ENCODE data around the gene RNF34.

RNF34 gene

DNA sequence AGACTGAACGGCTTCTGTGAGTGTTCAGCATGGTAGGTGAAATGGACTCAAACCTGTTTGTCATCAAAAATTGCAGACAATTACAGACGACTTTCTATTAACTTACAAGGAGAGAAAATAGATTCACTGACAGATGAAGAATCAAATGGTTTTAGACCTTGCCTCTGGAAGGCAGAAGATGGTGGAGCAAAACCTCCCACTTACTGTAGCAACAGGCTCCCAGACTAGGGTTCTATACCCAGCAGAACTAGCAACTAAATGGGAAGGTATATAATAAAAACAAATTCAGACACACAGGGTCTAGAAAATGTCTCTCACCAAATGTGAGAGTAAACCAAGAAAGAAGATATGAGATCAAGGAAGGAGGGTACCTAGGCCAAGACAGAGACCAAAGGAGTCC, 36.8 kb downstream of the RNF34 start:
- in situ Hi-C loops (cut with HindIII; ENCODE audit: low pct_unique_long_range_greater_than_20kb, low sequenced_read_pairs), result no loop called here
- no peak for TF ChIP-seq JUND (IDR thresholded peaks at IDR 0.05; ENCODE audit: low read depth)
- no peak for DNase-seq (ENCODE audit: low read depth in 1 of 2, low spot score in 1 of 2)

DNA sequence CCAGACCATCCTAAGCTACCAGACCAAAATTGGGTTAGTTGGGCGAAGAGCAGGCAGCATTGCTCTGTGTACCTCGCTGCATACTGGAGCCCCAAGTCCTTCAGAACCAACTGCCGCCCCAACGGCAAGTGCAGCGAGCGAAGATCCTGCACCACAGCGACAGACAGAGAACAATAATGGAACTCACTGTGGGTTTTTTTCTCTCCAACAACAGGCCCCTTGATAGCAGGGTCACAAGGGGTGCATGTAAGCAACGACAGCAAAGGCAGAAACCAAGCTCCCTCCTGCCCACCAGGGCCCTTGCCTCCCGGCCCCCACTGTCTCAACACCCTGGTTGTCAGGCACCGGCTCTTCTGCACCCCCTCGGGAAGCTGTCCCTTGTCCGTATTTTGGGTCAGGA, 39.0 kb downstream of the RNF34 start:
- no peak for DNase-seq (ENCODE audit: low read depth in 1 of 2, low spot score in 1 of 2)
- in situ Hi-C loops (cut with HindIII; ENCODE audit: low pct_unique_long_range_greater_than_20kb, low sequenced_read_pairs), result no loop called here
- no peak for TF ChIP-seq JUND (IDR thresholded peaks at IDR 0.05; ENCODE audit: low read depth)

DNA sequence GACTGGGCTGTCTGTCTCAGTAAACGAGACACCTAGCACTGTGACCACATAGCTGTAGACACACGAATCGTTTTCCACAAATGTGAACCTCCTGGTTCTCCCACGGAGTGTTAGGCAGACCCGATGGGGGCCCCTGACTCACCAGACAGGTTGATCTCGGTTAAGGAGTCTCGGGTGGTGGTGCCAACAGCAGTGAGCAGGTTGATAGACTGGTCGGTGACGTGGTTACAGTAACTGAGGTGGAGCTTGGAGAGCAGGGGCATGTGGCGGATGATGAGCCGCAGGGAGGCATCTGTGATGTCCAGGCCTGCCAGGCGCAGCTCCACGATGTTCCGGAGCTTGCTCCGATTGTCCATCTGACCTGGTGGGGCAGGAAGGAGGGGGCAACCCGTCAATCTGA, 39.8 kb downstream of the RNF34 start:
- no peak for TF ChIP-seq JUND (IDR thresholded peaks at IDR 0.05; ENCODE audit: low read depth)
- in situ Hi-C loops (cut with HindIII; ENCODE audit: low pct_unique_long_range_greater_than_20kb, low sequenced_read_pairs), result no loop called here
- DNase-seq (ENCODE audit: low read depth in 1 of 2, low spot score in 1 of 2), result no peak

DNA sequence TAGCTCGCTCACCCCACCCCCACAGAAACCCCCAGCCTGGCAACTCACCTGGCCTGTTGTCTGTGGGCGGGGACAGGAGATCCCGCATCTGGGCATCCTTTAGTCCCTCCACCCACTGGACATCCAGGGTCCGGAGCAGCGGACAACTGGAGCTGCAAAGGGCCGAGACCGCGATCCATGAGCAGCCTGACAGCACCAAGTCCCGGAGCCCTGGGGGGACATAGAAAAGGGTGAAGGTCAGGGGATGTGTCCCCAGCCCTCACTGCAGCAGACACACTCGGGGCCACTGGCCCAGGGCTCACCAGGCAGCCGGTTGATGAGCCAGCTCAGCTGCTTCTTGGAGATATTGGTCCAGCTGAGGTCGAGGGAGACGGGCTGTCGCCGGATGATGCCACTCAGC, 40.9 kb downstream of the RNF34 start:
- DNase-seq (ENCODE audit: low read depth in 1 of 2, low spot score in 1 of 2), result no peak
- in situ Hi-C loops (cut with HindIII; ENCODE audit: low pct_unique_long_range_greater_than_20kb, low sequenced_read_pairs), result no loop called here
- TF ChIP-seq JUND (IDR thresholded peaks at IDR 0.05; ENCODE audit: low read depth), result no peak

DNA sequence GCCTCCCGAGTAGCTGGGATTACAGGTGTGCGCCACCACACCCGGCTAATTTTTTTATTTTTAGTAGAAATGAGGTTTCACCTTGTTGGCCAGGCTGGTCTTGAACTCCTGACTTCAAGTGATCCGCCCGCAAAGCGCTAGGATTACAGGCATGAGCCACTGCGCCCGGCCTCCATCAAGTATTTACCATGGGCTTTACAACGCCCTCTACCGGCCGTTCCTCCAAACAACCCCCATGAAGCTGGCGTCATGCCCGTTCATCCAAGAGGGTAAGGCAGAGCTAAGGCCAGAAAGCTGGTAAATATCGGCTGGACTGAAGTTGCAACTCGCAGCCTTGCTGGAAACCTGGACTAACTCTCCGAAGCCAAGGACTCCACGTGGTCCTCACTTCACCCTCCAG, 41.6 kb downstream of the RNF34 start:
- TF ChIP-seq JUND (IDR thresholded peaks at IDR 0.05; ENCODE audit: low read depth), result no peak
- peak; percentile 47 to 67 for DNase-seq (ENCODE audit: low read depth in 1 of 2, low spot score in 1 of 2)
- in situ Hi-C loops (cut with HindIII; ENCODE audit: low pct_unique_long_range_greater_than_20kb, low sequenced_read_pairs), result no loop called here

DNA sequence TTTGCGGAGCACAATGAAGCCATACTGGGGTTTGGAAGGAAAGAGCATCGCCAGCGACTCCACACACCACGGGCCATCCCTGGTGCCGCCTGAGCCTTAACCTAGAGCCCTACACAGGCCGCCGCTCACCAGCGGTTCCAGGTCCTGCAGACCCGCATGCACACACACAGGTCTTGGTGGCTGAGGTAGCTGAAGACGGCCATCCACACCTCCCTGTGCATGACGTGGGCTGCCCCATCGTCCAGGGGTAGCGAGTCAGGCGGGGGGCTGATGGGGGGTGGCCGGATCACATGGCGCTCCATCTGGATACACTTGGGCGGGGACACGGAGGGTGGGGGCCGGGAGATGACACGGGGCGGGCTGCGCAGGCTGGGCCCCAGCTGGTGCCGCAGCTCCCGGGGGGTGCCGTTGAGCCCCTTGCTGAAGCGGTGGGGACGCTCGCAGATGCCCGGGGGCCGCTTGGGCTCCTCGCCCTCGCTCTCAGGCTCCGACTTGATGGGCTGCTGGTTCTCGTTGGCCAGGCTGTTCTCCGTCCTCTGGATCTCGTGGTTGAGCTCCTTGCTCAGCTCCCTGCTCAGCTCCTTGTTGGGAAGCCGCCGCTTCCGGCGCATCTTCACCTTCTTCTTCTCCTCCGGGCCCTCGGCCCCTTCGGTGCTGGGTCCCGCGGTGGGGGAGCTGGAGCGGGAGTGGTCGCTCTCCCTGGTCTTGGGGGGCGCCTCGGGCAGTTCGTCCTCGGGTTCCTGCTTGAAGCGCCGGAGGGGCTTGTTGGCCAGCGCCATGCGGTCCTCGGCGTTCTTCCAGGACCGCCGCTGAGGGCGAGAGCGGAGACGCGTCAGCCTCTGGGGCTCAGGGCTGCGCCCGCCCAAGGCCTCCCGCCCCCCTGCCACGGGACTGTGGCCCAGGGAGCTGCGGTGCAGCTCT, 42.4 kb downstream of the RNF34 start:
- no peak for DNase-seq (ENCODE audit: low read depth in 1 of 2, low spot score in 1 of 2)
- TF ChIP-seq JUND (IDR thresholded peaks at IDR 0.05; ENCODE audit: low read depth), result no peak
- in situ Hi-C loops (cut with HindIII; ENCODE audit: low pct_unique_long_range_greater_than_20kb, low sequenced_read_pairs), result no loop called here

DNA sequence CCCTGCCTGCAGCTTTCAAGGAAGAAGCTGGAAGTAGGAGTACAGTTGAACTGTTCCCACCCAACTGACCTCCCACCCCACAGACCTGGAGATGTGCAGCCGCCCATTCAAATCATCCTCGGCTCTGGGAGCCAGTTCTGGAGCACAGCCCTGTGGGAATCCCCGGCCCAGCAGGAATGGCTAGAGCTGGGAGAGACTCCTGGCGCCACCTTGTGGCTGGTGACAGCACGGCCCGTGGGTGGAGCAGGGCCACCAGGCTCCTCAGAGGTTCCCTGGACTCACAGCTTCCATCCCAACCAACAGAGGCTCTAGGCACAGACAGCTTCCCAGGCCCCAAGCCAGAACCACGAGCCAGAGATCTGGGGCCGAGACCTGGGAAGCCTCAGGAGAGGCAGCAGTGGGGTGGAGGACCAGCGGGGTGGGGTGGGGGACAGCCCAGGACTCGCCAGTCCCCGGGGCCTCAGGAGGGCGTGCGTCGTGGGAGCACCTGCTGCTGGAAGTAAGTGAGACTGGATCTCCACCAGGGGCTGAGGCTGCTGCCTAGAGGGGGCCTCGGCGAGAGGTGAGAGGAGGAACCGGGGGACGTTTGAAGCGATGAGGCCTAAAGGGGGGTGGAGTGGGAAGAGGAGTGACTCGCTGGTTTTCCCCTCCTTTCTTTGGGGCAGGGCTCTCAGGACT, 43.4 kb downstream of the RNF34 start:
- in situ Hi-C loops (cut with HindIII; ENCODE audit: low pct_unique_long_range_greater_than_20kb, low sequenced_read_pairs), result no loop called here

DNA sequence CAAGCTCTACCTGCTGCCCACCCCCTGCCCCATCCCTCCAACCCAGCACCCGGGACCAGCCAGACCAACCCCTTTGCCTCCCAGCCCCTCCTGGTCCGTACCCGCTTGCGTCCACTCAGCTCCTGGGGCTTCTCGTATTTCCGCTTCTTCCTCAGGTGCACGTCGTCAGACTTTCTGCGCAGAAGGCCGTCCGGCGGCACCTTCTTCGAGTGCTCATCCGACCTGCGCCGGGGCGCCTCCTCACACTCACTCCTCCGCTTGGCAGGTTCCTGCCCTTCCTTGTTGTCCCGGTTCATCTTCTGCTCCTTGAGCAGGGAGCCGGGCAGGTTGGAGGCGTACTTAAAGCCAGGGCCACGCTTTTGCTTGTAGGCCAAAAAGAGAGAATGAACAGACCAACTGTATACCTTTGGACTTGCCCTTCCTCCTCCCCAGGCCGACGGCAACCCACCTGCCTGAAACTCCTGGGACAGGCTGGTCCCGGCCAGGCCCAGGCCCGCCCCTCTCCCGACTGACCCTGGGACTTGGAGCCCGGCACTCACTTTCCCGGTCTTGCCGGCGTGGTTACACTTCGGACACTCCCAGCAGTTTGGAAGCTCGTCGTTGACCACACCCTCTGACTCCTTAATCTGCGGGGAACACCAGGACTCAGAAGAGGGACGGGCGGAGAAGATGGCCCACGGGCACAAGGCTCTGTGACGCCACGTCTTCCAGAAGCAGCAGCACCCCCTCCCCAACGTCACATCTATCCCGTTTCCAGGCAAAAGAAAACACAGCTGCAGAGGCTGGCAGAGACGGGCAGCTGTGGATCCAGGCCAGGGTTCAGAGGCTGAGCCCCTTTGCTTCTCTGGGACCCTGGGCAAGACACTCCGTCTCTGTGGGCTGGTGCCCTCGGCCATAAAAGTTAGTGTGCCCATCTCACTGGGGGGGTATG, 44.3 kb downstream of the RNF34 start:
- no peak for DNase-seq (ENCODE audit: low read depth in 1 of 2, low spot score in 1 of 2)
- TF ChIP-seq JUND (IDR thresholded peaks at IDR 0.05; ENCODE audit: low read depth), result no peak
- in situ Hi-C loops (cut with HindIII; ENCODE audit: low pct_unique_long_range_greater_than_20kb, low sequenced_read_pairs), result no loop called here

More for the DNA sequence above, 43.4 kb downstream of the RNF34 start:
- peak; percentile 89 to 99 for DNase-seq (ENCODE audit: low read depth in 1 of 2, low spot score in 1 of 2)
- TF ChIP-seq JUND (IDR thresholded peaks at IDR 0.05; ENCODE audit: low read depth), result no peak

DNA sequence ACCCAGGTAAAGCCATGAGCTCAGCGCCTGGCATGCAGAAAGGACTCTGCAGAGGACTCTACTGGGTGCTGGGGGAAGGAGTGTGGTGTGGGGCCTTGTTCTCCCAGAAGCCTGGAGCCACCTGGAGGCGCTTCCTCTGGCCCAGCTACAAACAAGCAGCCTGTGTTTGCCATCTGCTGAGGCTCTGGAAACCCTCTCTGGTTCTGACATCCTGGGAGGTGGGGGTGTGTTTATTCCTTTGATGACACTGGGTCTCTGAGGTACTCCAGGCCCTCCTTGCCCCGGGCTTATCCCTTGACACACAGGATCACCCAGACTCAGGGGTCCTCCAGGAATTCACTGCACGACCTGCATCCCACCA, 44.9 kb downstream of the RNF34 start:
- TF ChIP-seq JUND (IDR thresholded peaks at IDR 0.05; ENCODE audit: low read depth), result no peak
- DNase-seq (ENCODE audit: low read depth in 1 of 2, low spot score in 1 of 2), result no peak
- in situ Hi-C loops (cut with HindIII; ENCODE audit: low pct_unique_long_range_greater_than_20kb, low sequenced_read_pairs), result no loop called here

DNA sequence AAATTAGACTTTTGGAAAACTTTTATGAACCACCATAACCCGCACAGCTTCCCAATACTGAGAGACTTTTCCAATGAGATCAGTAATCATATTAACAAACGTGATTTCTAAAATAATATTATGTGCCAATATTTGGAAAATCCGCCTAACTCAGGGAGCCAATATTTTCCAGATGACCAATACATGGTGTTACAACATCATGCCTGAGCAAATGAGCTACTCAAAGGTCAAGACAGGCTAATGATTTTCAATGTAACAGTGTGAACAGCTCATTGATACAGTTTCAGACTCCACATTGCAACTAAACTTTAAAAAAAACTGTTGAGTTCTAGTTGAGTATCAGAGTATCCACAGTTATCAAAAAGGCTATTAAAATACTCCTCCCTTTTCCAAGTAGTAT, 46.8 kb downstream of the RNF34 start:
- no peak for TF ChIP-seq JUND (IDR thresholded peaks at IDR 0.05; ENCODE audit: low read depth)
- no peak for DNase-seq (ENCODE audit: low read depth in 1 of 2, low spot score in 1 of 2)
- in situ Hi-C loops (cut with HindIII; ENCODE audit: low pct_unique_long_range_greater_than_20kb, low sequenced_read_pairs), result no loop called here

DNA sequence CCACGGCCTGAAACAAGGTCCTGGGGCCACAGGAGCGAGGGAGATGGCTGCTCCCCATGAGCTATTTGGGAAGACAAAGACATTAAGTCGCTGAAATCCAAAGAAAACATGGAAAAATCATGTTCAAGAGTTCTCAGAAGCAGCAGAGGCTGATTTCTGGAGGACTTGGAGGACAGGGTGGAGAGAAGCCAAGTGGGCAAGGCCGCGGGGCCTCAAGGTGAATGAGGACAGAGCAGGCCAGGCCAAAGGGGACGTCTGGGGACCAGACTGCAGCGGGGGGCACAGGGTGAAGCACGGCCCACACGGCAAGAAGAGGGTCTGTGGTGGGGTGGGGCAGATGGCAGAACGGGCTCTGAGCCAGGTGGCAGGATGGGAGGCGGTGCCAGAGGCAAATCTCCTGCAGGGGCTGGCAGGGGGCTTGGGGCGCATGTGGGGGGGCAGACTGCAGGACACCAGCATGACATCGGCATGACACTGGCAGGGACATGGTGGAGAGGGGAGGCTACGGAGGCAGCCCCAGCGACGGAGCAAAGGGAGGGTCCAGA, 48.9 kb downstream of the RNF34 start:
- DNase-seq (ENCODE audit: low read depth in 1 of 2, low spot score in 1 of 2), result no peak
- no peak for TF ChIP-seq JUND (IDR thresholded peaks at IDR 0.05; ENCODE audit: low read depth)
- in situ Hi-C loops (cut with HindIII; ENCODE audit: low pct_unique_long_range_greater_than_20kb, low sequenced_read_pairs), result no loop called here

DNA sequence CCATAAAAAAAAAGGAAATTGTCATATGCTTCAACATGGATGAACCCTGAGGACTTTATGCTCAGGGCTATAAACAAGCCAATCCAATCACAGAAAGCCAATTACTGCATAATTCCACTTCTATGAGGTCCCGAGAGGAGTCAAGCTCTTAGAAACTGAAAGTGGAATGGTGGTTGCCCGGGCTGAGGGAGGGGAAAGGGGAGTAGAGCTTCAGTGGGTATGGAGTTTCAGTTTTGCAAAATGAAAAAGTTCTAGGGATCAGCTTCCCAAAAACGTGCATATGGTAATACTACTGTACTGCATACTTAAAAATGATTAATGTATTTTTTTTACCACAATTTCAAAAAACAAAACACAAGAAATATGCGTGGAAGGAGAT, 52.0 kb downstream of the RNF34 start:
- in situ Hi-C loops (cut with HindIII; ENCODE audit: low pct_unique_long_range_greater_than_20kb, low sequenced_read_pairs), result no loop called here
- DNase-seq (ENCODE audit: low read depth in 1 of 2, low spot score in 1 of 2), result no peak
- no peak for TF ChIP-seq JUND (IDR thresholded peaks at IDR 0.05; ENCODE audit: low read depth)

Data from T47D (cell line).